Spleen (tissue), 7 donors: Measurements from ENCODE around the gene GRID2IP.

Experiments
- POLR2A ChIP-seq, 3 donors: fragments of 450-650 bp; IDR thresholded peaks; one replicate each; pipeline ENCODE4 v1.5.1; 2017; ENCODE audit warnings: antibody characterized with exemption in 3 of 3, mild to moderate bottlenecking in 1 of 3
- TF ChIP-seq, protein P1 (sequence below), 11 experiments: fragments of 200-600 bp in 7 of 11; fragments of 450-650 bp in 4 of 11; sonication (generic) in 4 of 11; IDR thresholded peaks in 8 of 11; conservative IDR thresholded peaks in 3 of 11; 1 replicate in 7 of 11; 2 replicates in 4 of 11; pipeline versions ENCODE4 v1.4.0 to v1.8.0; 2016 to 2021; ENCODE audit warnings: antibody characterized with exemption in 11 of 11, inconsistent platforms in 4 of 11, mild to moderate bottlenecking in 1 of 11
- donor health status: DM: no; HTN: no; CAD: no; lungs with moderate emphysema.
- donor health status: DM: no; HTN: no; CAD: no.
- donor health status: DM: no; HTN: no; CAD: no.

DNA sequence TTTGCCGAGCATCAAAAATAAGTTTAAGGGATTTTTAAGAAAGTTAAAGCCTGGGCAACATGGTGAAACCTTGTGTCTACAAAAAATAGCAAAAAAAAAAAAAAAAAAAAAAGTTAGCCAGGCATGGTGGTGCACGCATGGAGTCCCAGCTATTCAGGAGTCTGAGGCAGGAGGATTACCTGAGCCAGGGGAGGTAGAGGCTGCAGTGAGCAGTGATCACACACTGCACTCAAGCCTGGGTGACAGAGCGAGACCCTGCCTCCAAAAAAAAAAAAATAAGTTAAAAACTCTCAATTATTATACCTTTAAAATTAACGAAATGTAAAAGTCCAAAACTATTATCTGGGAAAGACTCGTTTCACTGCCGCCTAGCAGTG is 68.5 kb downstream of the GRID2IP start:
- TF ChIP-seq, protein P1, sequence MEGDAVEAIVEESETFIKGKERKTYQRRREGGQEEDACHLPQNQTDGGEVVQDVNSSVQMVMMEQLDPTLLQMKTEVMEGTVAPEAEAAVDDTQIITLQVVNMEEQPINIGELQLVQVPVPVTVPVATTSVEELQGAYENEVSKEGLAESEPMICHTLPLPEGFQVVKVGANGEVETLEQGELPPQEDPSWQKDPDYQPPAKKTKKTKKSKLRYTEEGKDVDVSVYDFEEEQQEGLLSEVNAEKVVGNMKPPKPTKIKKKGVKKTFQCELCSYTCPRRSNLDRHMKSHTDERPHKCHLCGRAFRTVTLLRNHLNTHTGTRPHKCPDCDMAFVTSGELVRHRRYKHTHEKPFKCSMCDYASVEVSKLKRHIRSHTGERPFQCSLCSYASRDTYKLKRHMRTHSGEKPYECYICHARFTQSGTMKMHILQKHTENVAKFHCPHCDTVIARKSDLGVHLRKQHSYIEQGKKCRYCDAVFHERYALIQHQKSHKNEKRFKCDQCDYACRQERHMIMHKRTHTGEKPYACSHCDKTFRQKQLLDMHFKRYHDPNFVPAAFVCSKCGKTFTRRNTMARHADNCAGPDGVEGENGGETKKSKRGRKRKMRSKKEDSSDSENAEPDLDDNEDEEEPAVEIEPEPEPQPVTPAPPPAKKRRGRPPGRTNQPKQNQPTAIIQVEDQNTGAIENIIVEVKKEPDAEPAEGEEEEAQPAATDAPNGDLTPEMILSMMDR (IDR thresholded peaks at IDR 0.05 in 8 of 11, conservative IDR thresholded peaks at IDR 0.05 in 3 of 11): no peak
- TF ChIP-seq POLR2A (IDR thresholded peaks at IDR 0.05): no peak
